ENCODE measurements around the gene CEP95. TPM values are rescaled to one million over a fixed set of nuclear protein-coding genes. Genes with fewer than 3 reads are reported as not detected.

CEP95 gene
- total RNA-seq, 1 experiment from 2014 or later: 67.3 TPM

- H3K23ac ChIP-seq (ENCODE audit: insufficient read length, low read depth, low read length): no peak overlapping the region
- no peak overlapping the region for H2BK20ac ChIP-seq (ENCODE audit: low read depth, low read length, poor library complexity, severe bottlenecking)
- no peak for TF ChIP-seq CTCF (conservative IDR thresholded peaks at IDR 0.05)
- no peaks in the 10 kb centered on the region for H3K79me1 ChIP-seq (ENCODE audit: insufficient read depth, low read depth, low read length, poor library complexity, severe bottlenecking)
- H3K79me2 ChIP-seq (ENCODE audit: insufficient read depth, low read length): no peaks in the 10 kb centered on the region
- H2BK12ac ChIP-seq (ENCODE audit: insufficient read length, low read depth, low read length): no peak overlapping the region
- no peak for DNase-seq
- WGBS (ENCODE audit: extremely low coverage, insufficient read length, low lambda C conversion rate): no CpG with 5 or more reads among the region's 8 CpGs
- no peak overlapping the region for H4K5ac ChIP-seq (ENCODE audit: insufficient read length, low read depth, low read length)
- Mint-ChIP-seq H3K9me3 (no peaks in the 10 kb centered on the region), H3K4me1 (no peaks in the 10 kb centered on the region), H3K27me3 (ENCODE audit: low read depth) (no peaks in the 10 kb centered on the region; the same call in 1 of the 2 replicates), H3K4me3 (no peak overlapping the region), H3K27ac (peak overlapping the region in 1 of 3 experiments; percentile 82; a peak in 3 of 7 replicates), H3K36me3 (ENCODE audit: insufficient read depth in 1 of 3, low read depth in 3 of 3) (no peaks in the 10 kb centered on the region; a peak in 1 of 7 replicates)
- H2AK5ac ChIP-seq (ENCODE audit: insufficient read length, low read length): no peak overlapping the region
- no peak overlapping the region for H3K9ac ChIP-seq (ENCODE audit: extremely low read depth, insufficient read length, low read length)
- no peaks in the 10 kb centered on the region for H3K23me2 ChIP-seq (ENCODE audit: insufficient read length, low read depth, low read length, poor library complexity, severe bottlenecking)
- no peaks in the 10 kb centered on the region for H3K4me1 ChIP-seq (ENCODE audit: insufficient read depth, low read length)
- no peaks in the 10 kb centered on the region for H3K27me3 ChIP-seq (ENCODE audit: insufficient read depth, low read length)
- H3K27ac ChIP-seq (ENCODE audit: insufficient read length, low read depth, low read length): no peak overlapping the region
- no peak overlapping the region; the same call in 1 of the 2 replicates for H3K14ac ChIP-seq (ENCODE audit: insufficient read depth, low read length)
- H3K4me2 ChIP-seq (ENCODE audit: insufficient read depth, insufficient read length, low read length): no peak overlapping the region
- no peak overlapping the region for H2BK120ac ChIP-seq (ENCODE audit: low read depth, low read length, poor library complexity, severe bottlenecking)
- H4K91ac ChIP-seq (ENCODE audit: insufficient read length, low read depth, low read length): no peak overlapping the region
- no peak overlapping the region for H3T11ph ChIP-seq (ENCODE audit: low read length)
- no peak overlapping the region for H2BK15ac ChIP-seq (ENCODE audit: low read depth, low read length)
- H3K4ac ChIP-seq (ENCODE audit: low read depth, low read length): no peak overlapping the region
- H3K18ac ChIP-seq (ENCODE audit: insufficient read length, low read depth, low read length): no peak overlapping the region
- no peaks in the 10 kb centered on the region for H4K20me1 ChIP-seq (ENCODE audit: control insufficient read depth, insufficient read depth, insufficient read length)
- H4K8ac ChIP-seq (replicated peaks; ENCODE audit: insufficient read length, low read depth, low read length): no peak overlapping the region
- H3K56ac ChIP-seq (ENCODE audit: insufficient read length, low read depth, low read length): no peak overlapping the region
- no peaks in the 10 kb centered on the region for H3K9me3 ChIP-seq (ENCODE audit: control insufficient read depth, low read depth, low read length)
- H2AFZ ChIP-seq (ENCODE audit: low read length): no peak overlapping the region
- no peak overlapping the region for H2BK5ac ChIP-seq (ENCODE audit: insufficient read length, low read length)
Observed at GRCh38 chr17:64458756-64459155, 48.0 kb upstream of the CEP95 start.

Measured in H9 (cell line).